SK-N-SH (cell line): ENCODE results near the gene REEP1. TPM values are rescaled to one million over a fixed set of nuclear protein-coding genes. Genes with fewer than 3 reads are reported as not detected.

Experiments used
- CTCF ChIA-PET: fragments of 300-600, 350-600 bp; formaldehyde crosslinking; extraction: SDS; loops from one replicate; lab custom pipeline; 2021; lab: Yijun Ruan, JAX
- POLR2A ChIA-PET: fragments of 350-600 bp; sonication (Branson Sonifier 250); formaldehyde crosslinking; extraction: SDS; loops from one replicate; lab custom pipeline; 2020; ENCODE audit warnings: antibody characterized with exemption, inconsistent platforms; lab: Yijun Ruan, JAX
- DNase-seq: peaks from one replicate; pipeline ENCODE4 v3.0.0; 2012
- H2AFZ ChIP-seq: fragments of 200-600 bp; sonication (generic); 2 replicates; pipeline ENCODE4 v1.8.1; 2016; ENCODE audit warnings: antibody characterized with exemption, mild to moderate bottlenecking, low read depth
- H3F3A ChIP-seq: fragments of 200-600 bp; sonication (generic); replicated peaks from 2 replicates; pipeline ENCODE3; 2016; ENCODE audit warnings: antibody characterized with exemption, mild to moderate bottlenecking; ENCODE audit not compliant: insufficient read depth
- H3K27ac ChIP-seq, 2 experiments: fragments of 200-500 bp in 1 of 2; fragments of 200-600 bp in 1 of 2; sonication (Bioruptor generic) in 1 of 2; sonication (generic), shearing (Covaris generic) in 1 of 2; 2 replicates each; pipeline versions ENCODE4 v1.5.1 to v1.6.1; 2014 to 2016; ENCODE audit warnings: low read depth in 2 of 2, inconsistent platforms in 1 of 2, low read length in 1 of 2, mild to moderate bottlenecking in 1 of 2, mixed read lengths in 1 of 2
- H3K27me3 ChIP-seq: fragments of 200-600 bp; sonication (generic), shearing (Covaris generic); 2 replicates; pipeline ENCODE4 v1.6.1; 2016; ENCODE audit warnings: mixed run types; ENCODE audit not compliant: insufficient read depth
- H3K36me3 ChIP-seq, 2 experiments: fragments of 200-500 bp in 1 of 2; fragments of 200-600 bp in 1 of 2; sonication (Bioruptor generic) in 1 of 2; sonication (generic) in 1 of 2; replicated peaks in 1 of 2; 2 replicates each; pipeline versions ENCODE3 to v1.5.1; 2014 to 2016; ENCODE audit warnings: low read length in 1 of 2, mild to moderate bottlenecking in 1 of 2; ENCODE audit not compliant: insufficient read depth in 2 of 2, control insufficient read depth in 1 of 2
- H3K4me1 ChIP-seq, 2 experiments: fragments of 200-500 bp in 1 of 2; fragments of 200-600 bp in 1 of 2; sonication (Bioruptor generic) in 1 of 2; sonication (generic), shearing (Covaris generic) in 1 of 2; 2 replicates each; pipeline versions ENCODE4 v1.5.1 to v1.6.1; 2014 to 2016; ENCODE audit warnings: low read depth in 1 of 2, low read length in 1 of 2, mixed run types in 1 of 2; ENCODE audit not compliant: insufficient read depth in 2 of 2, control insufficient read depth in 1 of 2
- H3K4me2 ChIP-seq: fragments of 200-600 bp; sonication (generic), shearing (Covaris generic); 2 replicates; pipeline ENCODE4 v1.6.1; 2017; ENCODE audit warnings: mixed run types
- H3K4me3 ChIP-seq, 2 experiments: fragments of 200-500 bp in 1 of 2; fragments of 200-600 bp in 1 of 2; sonication (Bioruptor generic) in 1 of 2; sonication (generic), shearing (Covaris generic) in 1 of 2; 2 replicates each; pipeline versions ENCODE4 v1.5.1 to v1.8.1; 2014 to 2016; ENCODE audit warnings: low read depth in 2 of 2, inconsistent platforms in 1 of 2, low read length in 1 of 2, mild to moderate bottlenecking in 1 of 2, mixed read lengths in 1 of 2, moderate library complexity in 1 of 2
- H3K79me2 ChIP-seq: fragments of 200-600 bp; sonication (generic); 2 replicates; pipeline ENCODE4 v1.8.1; 2017; ENCODE audit warnings: mild to moderate bottlenecking; ENCODE audit not compliant: insufficient read depth
- H3K9ac ChIP-seq: fragments of 200-600 bp; sonication (generic); 2 replicates; pipeline ENCODE4 v1.6.1; 2017; ENCODE audit warnings: mixed run types
- H3K9me2 ChIP-seq: fragments of 200-600 bp; sonication (generic); 2 replicates; pipeline ENCODE4 v1.6.1; 2017; ENCODE audit warnings: mixed run types
- H3K9me3 ChIP-seq: fragments of 200-600 bp; sonication (generic); 2 replicates; pipeline ENCODE4 v1.6.1; 2017; ENCODE audit warnings: mixed run types, mild to moderate bottlenecking, moderate library complexity
- H4K20me1 ChIP-seq: fragments of 200-600 bp; sonication (generic); 2 replicates; pipeline ENCODE4 v1.6.1; 2017; ENCODE audit warnings: mild to moderate bottlenecking, mixed run types; ENCODE audit not compliant: insufficient read depth
- CHD2 ChIP-seq: fragments of 150-350 bp; IDR thresholded peaks from 2 replicates; pipeline ENCODE4 v1.6.1; 2018; ENCODE audit warnings: low read length; ENCODE audit not compliant: partially characterized antibody
- ELF1 ChIP-seq: IDR thresholded peaks from 2 replicates; pipeline ENCODE4 v1.4.0; 2012
- EP300 ChIP-seq, 2 experiments: IDR thresholded peaks; 2 replicates each; pipeline versions ENCODE4 v1.4.0 to v1.6.1; 2012; ENCODE audit warnings: borderline replicate concordance in 1 of 2, low read depth in 1 of 2, low read length in 1 of 2
- EZH2phosphoT487 ChIP-seq: fragments of 200-600 bp; sonication (generic); IDR thresholded peaks from 2 replicates; pipeline ENCODE4 v1.6.1; 2017; ENCODE audit warnings: low read depth, mixed run types, mild to moderate bottlenecking, antibody characterized with exemption, moderate library complexity, borderline replicate concordance
- FOSL2 ChIP-seq: IDR thresholded peaks from 2 replicates; pipeline ENCODE4 v1.4.0; 2012; ENCODE audit warnings: low read depth, mild to moderate bottlenecking, moderate library complexity, borderline replicate concordance
- GABPA ChIP-seq: IDR thresholded peaks from 2 replicates; pipeline ENCODE4 v1.4.0; 2012; ENCODE audit warnings: low read depth, mild to moderate bottlenecking
- JUND ChIP-seq: IDR thresholded peaks from 2 replicates; pipeline ENCODE4 v1.4.0; 2012
- MEF2A ChIP-seq: IDR thresholded peaks from 2 replicates; pipeline ENCODE4 v1.4.0; 2012; ENCODE audit warnings: low read depth, borderline replicate concordance
- NFIC ChIP-seq: IDR thresholded peaks from 2 replicates; pipeline ENCODE4 v1.4.0; 2012; ENCODE audit warnings: borderline replicate concordance
- POLR2AphosphoS5 ChIP-seq: IDR thresholded peaks from 2 replicates; pipeline ENCODE4 v1.6.1; 2012; ENCODE audit warnings: low read depth, low read length
- RCOR1 ChIP-seq: fragments of 150-350 bp; IDR thresholded peaks from 2 replicates; pipeline ENCODE4 v1.6.1; 2017; ENCODE audit warnings: antibody characterized with exemption, low read length
- SIN3A ChIP-seq: IDR thresholded peaks from 2 replicates; pipeline ENCODE4 v1.6.1; 2012; ENCODE audit warnings: low read depth, mild to moderate bottlenecking, low read length, moderate library complexity, borderline replicate concordance
- TAF1 ChIP-seq: IDR thresholded peaks from 2 replicates; pipeline ENCODE4 v1.6.1; 2012; ENCODE audit warnings: low read depth, mild to moderate bottlenecking, low read length, moderate library complexity, borderline replicate concordance
- WGBS: methylation state at CpG from one replicate; pipeline ENCODE4 v1.1.6; 2017; ENCODE audit warnings: low lambda C conversion rate; 5-methylcytosine and 5-hydroxymethylcytosine counted together
- polyA plus RNA-seq, 3 experiments: library from polyadenylated mRNA; depleted of rRNA; stranded (reverse); fragments of >200 nt; gene quantifications; 2 replicates each; pipeline ENCODE4 v1.2.3, GENCODE V29; 2012
- TF ChIP-seq, protein P1 (sequence below): fragments of 200-600 bp; sonication (generic); IDR thresholded peaks from 2 replicates; pipeline ENCODE4 v1.6.1; 2017; ENCODE audit warnings: antibody characterized with exemption, mild to moderate bottlenecking, moderate library complexity
- TF ChIP-seq, protein P2 (sequence below): fragments of 150-350 bp; IDR thresholded peaks from 2 replicates; pipeline ENCODE4 v1.6.1; 2016; ENCODE audit warnings: mild to moderate bottlenecking, low read depth, low read length
- TF ChIP-seq, protein P3 (sequence below): IDR thresholded peaks from 2 replicates; pipeline ENCODE4 v1.4.0; 2012; ENCODE audit warnings: low read depth, borderline replicate concordance
- TF ChIP-seq, protein P4 (sequence below): IDR thresholded peaks from 2 replicates; pipeline ENCODE4 v1.4.0; 2012; ENCODE audit warnings: low read depth
- TF ChIP-seq, protein P5 (sequence below): IDR thresholded peaks from 2 replicates; pipeline ENCODE4; 2012

REEP1 gene
- polyA plus RNA-seq, 1 of the 3 experiments (the other 2 are of a cell fraction), result 0.13 TPM

DNA sequence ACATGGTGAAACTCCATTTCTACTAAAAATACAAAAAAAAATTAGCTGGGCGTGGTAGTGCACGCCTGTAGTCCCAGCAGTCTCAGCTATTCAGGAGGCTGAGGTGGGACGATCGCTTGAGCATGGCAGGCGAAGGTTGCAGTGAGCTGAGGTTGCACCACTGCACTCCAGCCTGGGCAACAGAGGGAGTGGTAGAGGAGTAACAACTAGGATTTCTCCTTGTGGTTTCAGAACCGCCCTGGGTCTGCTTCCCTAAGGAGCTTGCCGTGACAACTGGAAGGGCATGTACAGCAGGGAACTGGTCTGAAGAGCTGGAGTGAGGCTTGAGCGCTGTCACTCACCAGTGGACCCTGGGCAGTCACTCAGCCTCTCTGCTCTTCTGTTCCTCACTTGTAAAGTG, 29.1 kb downstream of the REEP1 start:
- Histone ChIP-seq H3K36me3 (no peaks in the 10 kb centered on the region), H3K9me2 (no peaks in the 10 kb centered on the region), H2AFZ (no peak overlapping the region), H3K9me3 (no peaks in the 10 kb centered on the region), H3K27me3 (no peaks in the 10 kb centered on the region; the same call in 1 of the 2 replicates), H3K27ac (no peak overlapping the region)
- DNase-seq, result no peak
- TF ChIP-seq NFIC, result no peak
- TF ChIP-seq EP300 (IDR thresholded peaks at IDR 0.05; ENCODE audit: borderline replicate concordance in 1 of 2, low read depth in 1 of 2, low read length in 1 of 2), result no peak
- TF ChIP-seq, protein P1, sequence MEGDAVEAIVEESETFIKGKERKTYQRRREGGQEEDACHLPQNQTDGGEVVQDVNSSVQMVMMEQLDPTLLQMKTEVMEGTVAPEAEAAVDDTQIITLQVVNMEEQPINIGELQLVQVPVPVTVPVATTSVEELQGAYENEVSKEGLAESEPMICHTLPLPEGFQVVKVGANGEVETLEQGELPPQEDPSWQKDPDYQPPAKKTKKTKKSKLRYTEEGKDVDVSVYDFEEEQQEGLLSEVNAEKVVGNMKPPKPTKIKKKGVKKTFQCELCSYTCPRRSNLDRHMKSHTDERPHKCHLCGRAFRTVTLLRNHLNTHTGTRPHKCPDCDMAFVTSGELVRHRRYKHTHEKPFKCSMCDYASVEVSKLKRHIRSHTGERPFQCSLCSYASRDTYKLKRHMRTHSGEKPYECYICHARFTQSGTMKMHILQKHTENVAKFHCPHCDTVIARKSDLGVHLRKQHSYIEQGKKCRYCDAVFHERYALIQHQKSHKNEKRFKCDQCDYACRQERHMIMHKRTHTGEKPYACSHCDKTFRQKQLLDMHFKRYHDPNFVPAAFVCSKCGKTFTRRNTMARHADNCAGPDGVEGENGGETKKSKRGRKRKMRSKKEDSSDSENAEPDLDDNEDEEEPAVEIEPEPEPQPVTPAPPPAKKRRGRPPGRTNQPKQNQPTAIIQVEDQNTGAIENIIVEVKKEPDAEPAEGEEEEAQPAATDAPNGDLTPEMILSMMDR, result no peak
- TF ChIP-seq POLR2AphosphoS5, result no peak
- TF ChIP-seq, protein P2, sequence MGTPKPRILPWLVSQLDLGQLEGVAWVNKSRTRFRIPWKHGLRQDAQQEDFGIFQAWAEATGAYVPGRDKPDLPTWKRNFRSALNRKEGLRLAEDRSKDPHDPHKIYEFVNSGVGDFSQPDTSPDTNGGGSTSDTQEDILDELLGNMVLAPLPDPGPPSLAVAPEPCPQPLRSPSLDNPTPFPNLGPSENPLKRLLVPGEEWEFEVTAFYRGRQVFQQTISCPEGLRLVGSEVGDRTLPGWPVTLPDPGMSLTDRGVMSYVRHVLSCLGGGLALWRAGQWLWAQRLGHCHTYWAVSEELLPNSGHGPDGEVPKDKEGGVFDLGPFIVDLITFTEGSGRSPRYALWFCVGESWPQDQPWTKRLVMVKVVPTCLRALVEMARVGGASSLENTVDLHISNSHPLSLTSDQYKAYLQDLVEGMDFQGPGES, result no peak
- TF ChIP-seq, protein P3, sequence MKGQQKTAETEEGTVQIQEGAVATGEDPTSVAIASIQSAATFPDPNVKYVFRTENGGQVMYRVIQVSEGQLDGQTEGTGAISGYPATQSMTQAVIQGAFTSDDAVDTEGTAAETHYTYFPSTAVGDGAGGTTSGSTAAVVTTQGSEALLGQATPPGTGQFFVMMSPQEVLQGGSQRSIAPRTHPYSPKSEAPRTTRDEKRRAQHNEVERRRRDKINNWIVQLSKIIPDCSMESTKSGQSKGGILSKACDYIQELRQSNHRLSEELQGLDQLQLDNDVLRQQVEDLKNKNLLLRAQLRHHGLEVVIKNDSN, result no peak
- TF ChIP-seq RCOR1, result no peak
- TF ChIP-seq ELF1, result no peak
- no peak for TF ChIP-seq EZH2phosphoT487
- no peak for TF ChIP-seq TAF1
- TF ChIP-seq, all 33 proteins: peak for 0
- ChIA-PET POLR2A (no interaction called here), CTCF (interaction anchor here (1.0 kb wide), 2 partner anchors 13 to 22 kb away, joined by 3 read pairs; no protein-coding TSS in a partner anchor)
- H4K20me1 ChIP-seq, result no peaks in the 10 kb centered on the region
- H3K4me3 ChIP-seq, result no peak overlapping the region
- H3K79me2 ChIP-seq, result no peaks in the 10 kb centered on the region
- H3K4me1 ChIP-seq, result peaks cover 0 to 9% of the 10 kb centered on the region in 2 experiments; a peak in 2 of 4 replicates
- H3K4me2 ChIP-seq, result no peak overlapping the region
- no peaks in the 10 kb centered on the region for H3F3A ChIP-seq
- H3K9ac ChIP-seq, result no peak overlapping the region
- WGBS, result 66% methylated on average over 8 of the region's 8 CpGs

DNA sequence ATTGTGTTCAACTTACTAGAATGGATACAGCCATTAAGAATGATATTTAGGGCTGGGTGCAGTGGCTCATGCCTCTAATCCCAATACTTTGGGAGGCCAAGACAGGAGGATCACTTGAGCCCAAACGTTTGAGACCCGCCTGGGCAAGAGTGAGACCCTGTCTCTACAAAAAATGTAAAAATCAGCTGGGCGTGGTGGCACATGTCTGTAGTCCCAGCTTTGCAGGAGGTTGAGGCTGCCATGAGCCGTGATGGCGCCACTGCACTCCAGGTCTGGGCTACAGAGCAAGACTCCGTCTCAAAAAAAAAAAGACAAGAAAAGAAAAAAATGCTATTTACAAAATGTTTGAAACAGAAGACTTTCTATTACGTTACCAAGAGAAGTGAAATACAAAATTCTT, 30.0 kb downstream of the REEP1 start:
- H3K79me2 ChIP-seq, result no peaks in the 10 kb centered on the region
- H4K20me1 ChIP-seq, result no peaks in the 10 kb centered on the region
- no peak overlapping the region for H3K4me2 ChIP-seq
- H2AFZ ChIP-seq, result no peak overlapping the region
- WGBS, result 53% methylated on average over 7 of the region's 7 CpGs
- H3K36me3 ChIP-seq, result no peaks in the 10 kb centered on the region
- H3K9ac ChIP-seq, result no peak overlapping the region
- peaks cover 0 to 9% of the 10 kb centered on the region in 2 experiments; a peak in 2 of 4 replicates for H3K4me1 ChIP-seq
- DNase-seq, result no peak
- H3K9me2 ChIP-seq, result no peaks in the 10 kb centered on the region
- no peaks in the 10 kb centered on the region for H3K9me3 ChIP-seq
- TF ChIP-seq MEF2A, result no peak
- TF ChIP-seq EP300 (IDR thresholded peaks at IDR 0.05; ENCODE audit: borderline replicate concordance in 1 of 2, low read depth in 1 of 2, low read length in 1 of 2), result no peak
- TF ChIP-seq ELF1, result no peak
- TF ChIP-seq EZH2phosphoT487, result no peak
- no peak for TF ChIP-seq CHD2
- TF ChIP-seq, protein P2, result no peak
- no peak for TF ChIP-seq GABPA
- TF ChIP-seq JUND, result no peak
- no peak for TF ChIP-seq FOSL2
- TF ChIP-seq RCOR1, result no peak
- no peak for TF ChIP-seq SIN3A
- TF ChIP-seq, protein P4, sequence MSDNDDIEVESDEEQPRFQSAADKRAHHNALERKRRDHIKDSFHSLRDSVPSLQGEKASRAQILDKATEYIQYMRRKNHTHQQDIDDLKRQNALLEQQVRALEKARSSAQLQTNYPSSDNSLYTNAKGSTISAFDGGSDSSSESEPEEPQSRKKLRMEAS, result no peak
- TF ChIP-seq, protein P5, sequence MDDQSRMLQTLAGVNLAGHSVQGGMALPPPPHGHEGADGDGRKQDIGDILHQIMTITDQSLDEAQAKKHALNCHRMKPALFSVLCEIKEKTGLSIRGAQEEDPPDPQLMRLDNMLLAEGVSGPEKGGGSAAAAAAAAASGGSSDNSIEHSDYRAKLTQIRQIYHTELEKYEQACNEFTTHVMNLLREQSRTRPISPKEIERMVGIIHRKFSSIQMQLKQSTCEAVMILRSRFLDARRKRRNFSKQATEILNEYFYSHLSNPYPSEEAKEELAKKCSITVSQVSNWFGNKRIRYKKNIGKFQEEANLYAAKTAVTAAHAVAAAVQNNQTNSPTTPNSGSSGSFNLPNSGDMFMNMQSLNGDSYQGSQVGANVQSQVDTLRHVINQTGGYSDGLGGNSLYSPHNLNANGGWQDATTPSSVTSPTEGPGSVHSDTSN, result no peak
- TF ChIP-seq, all 33 proteins: peak for 0
- ChIA-PET CTCF (interaction anchor here (1.1 kb wide), 1 partner anchor 21 kb away, joined by 3 read pairs; no protein-coding TSS in a partner anchor), POLR2A (no interaction called here)
- Histone ChIP-seq H3F3A (no peaks in the 10 kb centered on the region), H3K4me3 (no peak overlapping the region), H3K27me3 (no peaks in the 10 kb centered on the region; the same call in 1 of the 2 replicates), H3K27ac (no peak overlapping the region)
